Epidermal melanocyte (primary cell): ENCODE data around the gene TFPI2.

Experiments used
- DNase-seq: peaks from one replicate; pipeline ENCODE4 v3.0.0; 2011; ENCODE audit warnings: low spot score; ENCODE audit not compliant: insufficient read length

The TFPI2 gene

DNA sequence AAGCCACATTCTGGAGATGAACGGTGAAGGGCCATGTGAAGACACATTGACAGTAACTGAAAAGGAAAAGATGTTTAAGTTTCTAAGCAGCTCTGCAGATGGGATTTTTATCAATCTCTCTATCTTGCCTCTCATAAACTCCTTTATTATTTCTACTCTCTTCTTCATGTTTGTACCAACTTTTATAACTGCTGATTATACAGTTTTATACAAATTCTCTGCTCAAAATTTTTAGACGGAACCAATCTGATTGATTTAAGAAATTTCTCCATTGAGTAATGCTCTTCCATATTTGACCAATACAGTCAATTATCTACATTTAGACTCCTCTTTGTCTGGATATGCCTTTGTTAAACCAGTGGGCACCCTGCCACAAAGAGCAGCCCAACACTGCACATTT lies 31.7 kb downstream of the TFPI2 start:
- no peak for DNase-seq

DNA sequence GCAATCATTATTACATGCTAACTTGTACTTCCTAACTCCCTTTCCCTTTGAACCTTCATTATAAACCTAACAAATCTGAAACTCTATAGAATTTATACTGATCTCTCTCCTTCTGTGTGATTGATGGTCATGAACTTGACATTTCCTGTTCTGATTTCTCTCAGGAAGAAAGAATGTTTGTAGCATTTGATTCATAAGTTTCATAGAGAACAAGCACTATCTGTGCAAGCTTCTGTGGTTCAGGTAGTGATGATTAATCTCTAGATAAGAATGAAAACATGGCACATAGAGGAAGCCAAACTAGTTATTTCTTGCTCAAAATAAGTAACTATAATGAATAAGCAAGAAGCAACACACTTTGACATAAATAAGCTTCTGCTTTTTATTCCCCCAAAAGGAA lies 34.2 kb downstream of the TFPI2 start:
- no peak for DNase-seq

DNA sequence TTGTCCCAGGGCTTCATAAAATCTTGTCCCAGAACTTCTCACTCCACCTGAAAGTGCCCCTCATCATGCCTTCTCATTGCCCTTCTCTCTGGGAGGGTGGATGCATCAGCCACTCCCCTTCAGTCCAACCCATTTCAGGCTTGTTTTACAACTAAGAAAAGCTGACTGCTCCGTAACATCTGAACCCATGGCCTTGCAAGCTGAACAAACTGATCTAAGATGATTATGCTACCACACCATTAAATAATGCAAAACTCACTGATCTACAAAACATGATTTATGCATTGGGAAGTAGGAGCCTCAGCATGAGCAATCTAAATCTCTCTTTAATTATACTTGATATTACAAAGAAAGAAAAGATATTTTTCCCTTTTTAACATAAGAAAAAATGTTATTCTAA lies 34.8 kb downstream of the TFPI2 start:
- DNase-seq, result no peak

- no peak for DNase-seq
Observed at GRCh38 chr7:93854480-93854879, 36.1 kb downstream of the TFPI2 start.

DNA sequence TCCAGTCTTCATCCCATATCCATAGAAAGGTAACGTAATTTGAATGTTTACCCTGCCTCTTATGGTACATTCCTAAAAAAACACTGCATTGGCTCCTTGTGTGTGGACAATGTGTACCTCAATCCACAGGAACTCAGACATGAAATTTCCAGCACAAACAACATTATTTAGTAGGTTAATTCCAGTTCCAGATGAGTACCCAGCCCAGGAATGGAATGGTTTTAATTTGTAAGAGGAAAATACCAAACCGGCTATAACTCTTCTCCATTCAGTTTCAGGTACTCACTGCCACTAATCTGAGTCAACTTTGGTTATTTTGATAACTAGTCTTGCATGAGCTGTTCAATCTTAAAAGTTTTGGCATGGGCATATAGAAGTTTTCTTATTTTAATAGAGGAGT lies 39.0 kb downstream of the TFPI2 start:
- DNase-seq, result no peak

- no peak for DNase-seq
Observed at GRCh38 chr7:93843260-93843659, 47.3 kb downstream of the TFPI2 start.

- DNase-seq, result no peak
Observed at GRCh38 chr7:93838966-93839365, 51.6 kb downstream of the TFPI2 start.

DNA sequence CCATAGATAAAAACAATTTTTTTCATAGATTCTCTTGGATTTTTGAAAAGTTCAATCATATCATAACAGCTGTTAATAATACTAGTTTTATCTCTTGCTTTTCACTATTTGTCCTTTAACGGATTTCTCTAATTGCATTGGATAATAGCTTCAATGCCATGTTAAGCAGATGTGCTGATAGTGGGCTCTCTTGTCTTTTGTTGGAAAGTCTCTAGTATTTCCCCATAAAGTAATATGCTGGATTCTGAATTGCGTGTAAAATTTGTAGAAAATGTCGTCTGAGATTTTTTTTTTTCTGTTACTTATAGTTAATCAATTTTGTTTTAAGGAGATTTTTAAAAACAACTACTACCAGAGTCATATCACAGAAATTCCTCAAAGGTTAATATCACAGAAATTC lies 53.3 kb downstream of the TFPI2 start:
- no peak for DNase-seq

GRCh38 chr7:93836116-93836515 lies 54.4 kb downstream of the TFPI2 start:
- no peak for DNase-seq

DNA sequence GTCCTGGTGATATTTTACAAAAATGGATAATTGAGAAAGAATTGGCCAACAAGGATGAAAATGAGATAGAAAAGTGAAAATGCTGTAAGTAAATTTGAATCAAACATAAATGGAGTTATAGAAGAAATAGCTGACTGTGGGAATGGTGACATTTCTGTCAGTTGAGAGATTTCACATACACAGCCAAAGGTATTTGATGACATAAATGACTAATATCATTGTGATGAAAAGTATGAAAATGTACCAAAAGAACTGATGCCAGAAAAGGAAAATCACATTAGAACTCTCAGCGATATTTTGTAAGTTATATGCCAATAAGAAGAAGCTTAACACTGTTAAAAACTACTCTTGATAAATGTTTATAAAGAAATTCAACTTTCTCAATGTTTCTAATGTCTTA lies 54.9 kb downstream of the TFPI2 start:
- DNase-seq, result no peak
